Daoy (cell line): ENCODE measurements around the gene TEX28. TPM values are rescaled to one million over a fixed set of nuclear protein-coding genes. Genes with fewer than 3 reads are reported as not detected.
A peak's percentile ranks its signal among the peaks of the same experiment; 100 is the strongest.
"Not testable (repeated sequence)": the region's sequence is repeated elsewhere in the genome, so short reads cannot be mapped to it uniquely, and the experiment has no call there.

Experiments
- DNase-seq: peaks from one replicate; pipeline ENCODE4 v3.0.0-alpha.2; 2015; ENCODE audit warnings: low read depth
- total RNA-seq: library from RNA; depleted of rRNA; stranded (reverse); fragments of >200 nt; shearing (Covaris generic); gene quantifications from 2 replicates; pipeline ENCODE4 v1.2.3, GENCODE V29; 2014; rRNA removed

Gene TEX28
- not detected in 2 replicates for total RNA-seq

GRCh38 chrX:154294791-154295574 is at the start of gene TEX28:
TSS of gene TEX28 (minus strand) at chrX:154295124. CDS start at chrX:154292117, 3,007 bp downstream.
- no peak for DNase-seq

GRCh38 chrX:154343620-154344019 is 48.7 kb upstream of the TEX28 start:
- not testable (repeated sequence) for DNase-seq

GRCh38 chrX:154343063-154343462 is 48.1 kb upstream of the TEX28 start:
- not testable (repeated sequence) for DNase-seq

GRCh38 chrX:154341399-154342298 is 46.7 kb upstream of the TEX28 start:
- DNase-seq, result not testable (repeated sequence)

- DNase-seq, result no peak
Observed at GRCh38 chrX:154334496-154334895, 39.6 kb upstream of the TEX28 start.

GRCh38 chrX:154333837-154334271 is 38.9 kb upstream of the TEX28 start:
- no peak for DNase-seq

GRCh38 chrX:154333116-154333515 is 38.2 kb upstream of the TEX28 start:
- DNase-seq, result no peak

- DNase-seq, result no peak
Observed at GRCh38 chrX:154332561-154332960, 37.6 kb upstream of the TEX28 start.

- no peak for DNase-seq
Observed at GRCh38 chrX:154329294-154329693, 34.4 kb upstream of the TEX28 start.

- DNase-seq, result no peak
Observed at GRCh38 chrX:154328646-154329045, 33.7 kb upstream of the TEX28 start.

- peak; percentile 7 for DNase-seq
Observed at GRCh38 chrX:154327038-154327820, 32.3 kb upstream of the TEX28 start.

GRCh38 chrX:154325541-154325940 is 30.6 kb upstream of the TEX28 start:
- DNase-seq, result peak; percentile 54

GRCh38 chrX:154323537-154323936 is 28.6 kb upstream of the TEX28 start:
- DNase-seq, result no peak

GRCh38 chrX:154322890-154323289 is 28.0 kb upstream of the TEX28 start:
- DNase-seq, result no peak

GRCh38 chrX:154321594-154321993 is 26.7 kb upstream of the TEX28 start:
- DNase-seq, result no peak

- no peak for DNase-seq
Observed at GRCh38 chrX:154321152-154321551, 26.2 kb upstream of the TEX28 start.

- DNase-seq, result no peak
Observed at GRCh38 chrX:154320406-154320805, 25.5 kb upstream of the TEX28 start.

- DNase-seq, result no peak
Observed at GRCh38 chrX:154317391-154317995, 22.6 kb upstream of the TEX28 start.

- no peak for DNase-seq
Observed at GRCh38 chrX:154315416-154315815, 20.5 kb upstream of the TEX28 start.

GRCh38 chrX:154313147-154313546 is 18.2 kb upstream of the TEX28 start:
- DNase-seq, result no peak

GRCh38 chrX:154312116-154312515 is 17.2 kb upstream of the TEX28 start:
- DNase-seq, result no peak
